ENCODE results near the gene CDH1. TPM values are rescaled to one million over a fixed set of nuclear protein-coding genes. Genes with fewer than 3 reads are reported as not detected.

The CDH1 gene
- total RNA-seq, 2 donors from 2014 or later, result 95.3 to 107 TPM

DNA sequence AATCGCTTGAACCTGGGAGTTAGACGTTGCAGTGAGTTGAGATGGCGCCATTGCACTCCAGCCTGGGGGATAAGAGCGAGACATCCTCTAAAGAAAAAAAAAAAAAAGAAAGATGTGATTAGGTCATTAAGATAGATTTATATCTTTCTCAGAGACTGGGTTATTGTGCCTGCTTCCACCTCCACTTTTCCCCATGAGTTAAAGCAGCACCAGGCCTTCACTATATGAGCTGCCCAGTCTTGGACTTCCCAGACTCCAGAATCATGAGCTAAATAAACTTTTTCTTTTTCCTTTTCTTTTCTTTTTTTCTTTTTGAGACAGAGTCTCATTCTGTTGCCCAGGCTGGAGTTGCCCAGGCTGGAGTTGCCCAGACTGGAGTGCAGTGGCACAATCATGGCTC is 19.4 kb upstream of the CDH1 start:
- no peaks in the 10 kb centered on the region for H3K27me3 ChIP-seq
- no peak overlapping the region for H3K27ac ChIP-seq
- H3K36me3 ChIP-seq (replicated peaks in 1 of 2; ENCODE audit: insufficient read depth in 1 of 2, low read depth in 2 of 2), result no peaks in the 10 kb centered on the region
- H3K9me3 ChIP-seq, result no peaks in the 10 kb centered on the region
- TF ChIP-seq POLR2A (IDR thresholded peaks at IDR 0.05) (no peak), CTCF (IDR thresholded peaks at IDR 0.05) (no peak)
- intact Hi-C loops (cut with DNase I), result no loop called here
- DNase-seq (no peak), ATAC-seq (no peak)
- H3K4me1 ChIP-seq, result peaks cover 9% of the 10 kb centered on the region
- no peak overlapping the region for H3K4me3 ChIP-seq
- WGBS, 2 donors, result 91 to 98% methylated on average over 4 of the region's 4 CpGs

GRCh38 chr16:68718590-68718989 is 18.5 kb upstream of the CDH1 start:
- DNase-seq (no peak), ATAC-seq (no peak)
- Histone ChIP-seq H3K4me1 (peaks cover 9% of the 10 kb centered on the region), H3K27me3 (no peaks in the 10 kb centered on the region), H3K36me3 (replicated peaks in 1 of 2; ENCODE audit: insufficient read depth in 1 of 2, low read depth in 2 of 2) (no peaks in the 10 kb centered on the region), H3K27ac (no peak overlapping the region), H3K4me3 (no peak overlapping the region), H3K9me3 (no peaks in the 10 kb centered on the region)
- intact Hi-C loops (cut with DNase I), result no loop called here
- 93% methylated on average over 9 of the region's 9 CpGs for WGBS, 2 donors
- TF ChIP-seq CTCF (IDR thresholded peaks at IDR 0.05) (no peak), POLR2A (IDR thresholded peaks at IDR 0.05) (no peak)

DNA sequence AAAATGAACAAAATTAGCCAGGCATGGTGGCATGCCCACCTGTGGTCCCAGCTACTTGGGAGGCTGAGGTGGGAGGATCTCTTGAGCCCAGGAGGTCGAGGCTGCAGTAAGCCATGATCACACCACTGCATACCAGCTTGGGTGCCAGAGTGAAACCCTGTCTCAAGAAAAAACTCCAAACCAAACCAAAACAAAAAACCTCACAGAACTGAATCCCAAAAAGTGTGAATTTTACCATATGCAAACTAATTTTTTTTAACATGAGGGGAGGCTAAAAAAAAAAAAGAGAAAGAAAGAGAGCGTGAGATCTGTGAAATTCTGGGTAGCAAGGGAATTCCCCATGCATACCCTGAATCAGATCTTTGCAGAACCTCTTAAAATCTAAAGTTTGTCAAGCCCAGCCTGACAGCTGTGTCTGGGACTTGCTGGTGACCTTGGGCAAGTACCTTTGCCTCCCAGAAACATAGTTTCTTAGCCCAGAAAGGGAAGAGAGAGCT is 17.1 kb upstream of the CDH1 start:
- no peak for ATAC-seq
- no peak overlapping the region for H3K4me3 ChIP-seq
- TF ChIP-seq POLR2A (IDR thresholded peaks at IDR 0.05) (no peak), CTCF (IDR thresholded peaks at IDR 0.05) (no peak)
- no peaks in the 10 kb centered on the region for H3K36me3 ChIP-seq (replicated peaks in 1 of 2; ENCODE audit: insufficient read depth in 1 of 2, low read depth in 2 of 2)
- no peaks in the 10 kb centered on the region for H3K9me3 ChIP-seq
- 65 to 92% methylated on average over 2 of the region's 2 CpGs for WGBS, 2 donors
- intact Hi-C loops (cut with DNase I), result no loop called here
- peaks cover 9% of the 10 kb centered on the region for H3K4me1 ChIP-seq
- DNase-seq, result no peak
- H3K27ac ChIP-seq, result no peak overlapping the region
- no peaks in the 10 kb centered on the region for H3K27me3 ChIP-seq

DNA sequence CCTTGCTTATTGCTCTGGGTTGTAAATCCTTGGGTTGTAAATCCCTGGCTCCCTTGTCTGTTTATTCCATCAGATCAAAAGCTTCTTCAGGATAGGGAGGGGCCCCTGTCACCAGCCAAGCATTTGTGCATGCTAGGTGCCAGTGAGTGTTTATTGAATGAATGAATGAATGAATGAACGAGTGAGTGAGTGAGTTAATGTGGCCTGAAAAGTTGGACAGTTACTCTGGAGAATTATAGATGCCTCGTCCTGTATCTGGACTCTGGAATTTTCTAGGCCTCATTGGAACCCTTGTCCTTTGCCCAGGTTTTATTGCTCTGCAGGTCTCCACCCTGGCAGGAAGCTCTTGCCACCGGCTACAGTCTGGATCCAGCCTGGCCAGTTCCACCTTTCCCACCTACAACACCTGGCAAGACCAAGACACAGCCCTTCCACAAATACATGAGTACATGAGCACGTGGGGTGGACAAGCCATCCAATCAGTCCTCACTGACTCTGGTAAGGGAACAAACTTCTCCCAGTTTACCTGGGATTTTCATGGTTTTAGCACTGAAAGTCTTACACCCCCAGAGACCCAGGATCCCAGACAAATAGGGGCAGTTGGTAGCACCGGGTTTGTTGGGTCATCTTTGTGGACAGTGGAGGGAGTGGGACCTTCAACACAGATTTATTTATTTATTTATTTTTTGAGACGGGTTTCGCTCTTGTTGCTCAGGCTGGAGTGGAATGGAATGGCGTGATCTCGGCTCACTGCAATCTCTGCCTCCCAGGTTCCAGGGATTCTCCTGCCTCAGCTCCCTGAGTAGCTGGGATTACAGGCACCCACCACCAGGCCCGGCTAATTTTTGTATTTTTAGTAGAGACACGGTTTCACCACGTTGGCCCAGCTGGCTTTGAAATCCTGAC is 14.7 kb upstream of the CDH1 start:
- H3K9me3 ChIP-seq, result no peaks in the 10 kb centered on the region
- H3K4me3 ChIP-seq, result no peak overlapping the region
- 67 to 74% methylated on average over 11 of the region's 12 CpGs for WGBS, 2 donors
- no peak overlapping the region for H3K27ac ChIP-seq
- DNase-seq, result no peak
- no peak for ATAC-seq
- intact Hi-C loops (cut with DNase I), result no loop called here
- H3K36me3 ChIP-seq (replicated peaks in 1 of 2; ENCODE audit: insufficient read depth in 1 of 2, low read depth in 2 of 2), result no peaks in the 10 kb centered on the region
- no peak for TF ChIP-seq CTCF (IDR thresholded peaks at IDR 0.05)
- TF ChIP-seq POLR2A (IDR thresholded peaks at IDR 0.05), result no peak
- no peaks in the 10 kb centered on the region for H3K4me1 ChIP-seq
- no peaks in the 10 kb centered on the region for H3K27me3 ChIP-seq
